HG02678 (cell line): ENCODE data around the gene CNTLN.
"Not testable (repeated sequence)": the region's sequence is repeated elsewhere in the genome, so short reads cannot be mapped to it uniquely, and the experiment has no call there.

Experiments used
- ATAC-seq: cut with Tn5 transposase; IDR thresholded peaks from one replicate; pipeline ENCODE4 v1.9.1; 2021; ENCODE audit warnings: mild to moderate bottlenecking, moderate library complexity; ENCODE audit not compliant: unreplicated experiment

The CNTLN gene

DNA sequence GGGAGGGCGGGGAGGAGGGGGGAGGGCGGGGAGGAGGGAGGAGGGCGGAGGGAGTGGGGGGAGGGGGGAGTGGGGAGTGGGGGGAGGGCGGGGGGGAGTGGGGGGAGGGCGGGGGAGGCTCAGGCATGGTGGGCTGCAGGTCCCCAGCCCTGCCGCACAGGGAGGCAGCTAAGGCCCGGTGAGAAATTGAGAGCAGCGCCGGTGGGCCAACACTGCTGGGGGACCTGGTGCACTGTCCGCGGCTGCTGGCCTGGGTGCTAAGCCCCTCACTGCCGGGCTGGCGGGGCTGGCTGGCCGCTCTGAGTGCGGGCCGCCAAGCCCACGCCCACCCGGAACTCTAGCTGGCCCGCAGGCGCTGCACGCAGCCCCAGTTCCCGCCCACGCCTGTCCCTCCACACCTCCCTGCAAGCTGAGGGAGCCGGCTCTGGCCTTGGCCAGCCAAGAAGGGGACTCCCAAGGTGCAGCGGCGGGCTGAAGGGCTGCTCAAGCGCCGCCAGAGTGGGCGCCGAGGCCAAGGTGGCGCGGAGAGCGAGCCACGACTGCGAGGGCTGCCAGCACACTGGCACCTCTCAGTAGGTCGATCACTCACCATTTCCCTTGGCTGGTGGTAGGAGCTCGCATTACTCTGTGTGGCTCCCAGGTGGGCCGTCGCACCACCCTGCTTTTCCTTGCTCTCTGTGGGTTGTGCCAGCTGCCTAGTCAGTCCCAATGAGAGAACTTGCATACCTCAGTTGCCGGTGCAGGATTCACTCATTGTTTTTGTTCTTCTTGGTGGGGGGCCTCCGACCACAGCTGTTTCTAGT is 160.2 kb downstream of the CNTLN start:
- ATAC-seq, result no peak

DNA sequence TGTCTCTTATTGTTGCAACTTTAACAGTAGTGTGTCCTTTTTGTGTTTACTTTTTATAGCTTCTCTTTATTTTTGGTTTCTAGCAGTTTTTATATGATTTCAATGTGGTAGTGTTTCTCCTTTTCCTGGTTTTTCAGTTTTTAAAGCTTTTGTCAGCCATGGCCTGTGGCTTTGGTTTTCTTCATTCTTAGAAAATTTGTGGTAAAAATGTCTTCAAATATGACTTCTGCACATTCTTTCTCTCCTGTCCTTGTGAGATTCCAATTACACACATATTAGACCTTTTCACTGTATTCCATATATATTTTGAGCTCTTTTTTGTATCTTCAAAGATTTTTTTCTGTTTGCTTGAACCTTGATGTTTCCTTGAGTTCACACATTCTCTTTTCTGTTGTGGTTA is 180.5 kb downstream of the CNTLN start:
- no peak for ATAC-seq

DNA sequence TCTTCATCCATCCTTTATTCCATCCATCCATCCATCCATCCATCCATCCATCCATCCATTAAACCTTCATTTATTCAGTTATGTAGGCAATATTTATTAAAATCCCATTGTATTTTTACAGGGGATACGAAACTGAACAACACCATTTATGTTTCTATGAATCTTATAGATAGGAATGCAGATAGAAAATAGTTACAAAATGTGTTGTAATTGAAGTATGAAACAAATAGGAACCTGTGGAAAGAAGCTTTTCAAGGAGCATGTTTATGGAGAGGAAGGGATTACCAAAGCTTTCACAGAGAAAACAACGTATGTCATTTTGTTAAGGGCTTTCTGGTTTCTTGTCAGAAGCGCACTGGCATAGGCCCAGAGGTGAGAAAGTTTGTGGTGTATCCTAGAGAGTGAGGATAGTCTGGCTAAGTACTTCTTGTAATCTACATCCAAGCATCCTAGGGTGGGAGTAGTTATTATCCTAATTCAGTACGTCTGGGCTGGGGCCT is 184.0 kb downstream of the CNTLN start:
- no peak for ATAC-seq

DNA sequence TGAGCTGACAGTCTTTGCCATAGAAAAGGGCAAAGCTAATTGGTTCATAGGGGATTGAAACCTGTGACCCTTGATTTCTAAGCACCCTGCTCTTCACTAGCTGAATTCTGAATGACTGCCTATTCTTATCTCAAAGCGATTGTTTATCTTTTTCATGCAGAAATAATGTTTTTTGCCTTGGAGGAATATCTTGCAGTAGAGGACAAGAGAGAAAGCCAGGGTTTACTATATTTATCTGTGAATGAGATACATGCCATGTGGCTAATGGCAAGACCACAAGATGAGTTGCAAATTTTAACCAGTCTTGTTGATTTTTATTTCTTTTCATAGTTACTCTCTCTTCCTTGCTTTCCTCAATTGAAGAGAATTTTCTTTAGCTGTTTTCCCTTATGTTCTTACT is 185.0 kb downstream of the CNTLN start:
- no peak for ATAC-seq

DNA sequence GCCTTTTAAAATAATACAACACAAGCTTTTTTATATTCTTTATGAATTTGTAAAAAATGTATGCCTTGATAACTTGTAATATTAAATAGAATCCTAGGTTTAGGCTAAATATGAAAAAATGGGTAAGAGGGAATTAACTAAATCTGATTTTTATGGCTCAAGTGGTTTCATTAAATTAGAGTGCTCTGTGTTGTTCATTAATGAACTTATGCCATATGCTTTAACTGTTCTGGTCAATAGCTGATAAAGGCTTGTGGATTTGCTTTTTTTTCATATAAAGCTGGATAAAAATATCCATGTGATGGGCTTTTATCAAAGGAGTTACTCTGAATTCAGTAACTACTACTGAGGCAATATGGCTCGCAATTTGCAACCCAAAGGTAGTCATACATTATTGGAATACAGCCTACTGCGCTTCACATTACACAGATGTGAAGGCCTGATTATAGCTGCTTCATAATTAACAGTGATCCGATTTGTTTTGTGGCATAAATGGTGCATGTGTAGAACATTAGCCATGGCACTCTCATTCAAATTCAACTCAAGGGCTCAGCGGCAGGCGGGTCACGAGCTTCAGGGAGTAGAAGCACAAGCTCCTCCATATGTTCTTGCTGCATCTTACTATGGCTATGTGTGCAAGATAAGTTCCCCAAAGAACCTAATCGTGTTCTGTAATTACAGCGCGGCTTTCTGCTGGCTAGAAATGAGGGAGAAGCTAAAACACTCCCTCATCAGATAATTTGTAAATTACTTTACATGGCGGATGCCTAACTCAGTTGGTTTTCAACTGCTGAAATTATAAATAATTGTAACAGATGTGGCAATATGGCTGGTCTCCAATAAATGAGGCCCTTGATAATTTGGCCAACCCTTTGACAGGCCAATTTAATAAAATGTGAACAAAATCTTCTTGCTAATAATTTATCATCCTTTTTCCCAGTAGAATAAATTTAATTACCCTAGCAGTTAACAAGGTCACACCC is 188.3 kb downstream of the CNTLN start:
- ATAC-seq, result no peak

DNA sequence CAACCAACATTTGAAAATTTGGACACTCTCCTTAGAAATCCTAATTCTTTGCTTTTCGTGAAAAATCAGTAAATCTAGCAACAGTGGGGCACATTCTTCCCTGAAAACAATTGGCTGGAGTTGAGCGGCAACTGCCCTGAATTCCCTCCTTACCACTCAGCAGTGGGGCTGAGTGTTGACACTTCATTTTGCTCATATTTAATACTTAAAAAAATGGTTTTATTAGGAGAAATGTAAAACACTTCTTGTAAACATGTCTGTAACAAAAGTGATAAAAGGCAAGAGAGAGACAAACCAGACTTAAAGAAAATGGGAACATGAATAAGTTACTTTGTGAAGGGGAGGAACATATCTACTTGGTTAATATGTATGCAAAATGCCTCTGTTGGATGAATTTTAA is 193.5 kb downstream of the CNTLN start:
- ATAC-seq, result no peak

DNA sequence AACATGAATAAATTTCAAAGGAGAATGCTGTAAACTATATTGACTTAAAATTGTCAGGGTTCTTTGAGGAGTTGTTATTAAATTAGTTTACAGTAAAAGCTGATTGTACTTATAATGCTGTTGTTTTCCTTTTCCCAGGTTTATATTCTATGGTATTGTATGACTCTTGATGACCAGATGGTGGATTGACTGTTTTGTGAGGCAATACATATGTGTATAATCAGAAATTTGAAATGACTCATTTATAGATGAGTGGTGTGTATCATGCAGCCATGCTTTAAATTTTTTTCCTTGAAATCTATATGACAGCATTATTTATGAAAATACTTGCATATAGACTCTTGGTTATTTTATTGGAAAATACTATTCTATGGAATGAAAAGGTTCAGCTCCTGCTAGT is 195.3 kb downstream of the CNTLN start:
- no peak for ATAC-seq

DNA sequence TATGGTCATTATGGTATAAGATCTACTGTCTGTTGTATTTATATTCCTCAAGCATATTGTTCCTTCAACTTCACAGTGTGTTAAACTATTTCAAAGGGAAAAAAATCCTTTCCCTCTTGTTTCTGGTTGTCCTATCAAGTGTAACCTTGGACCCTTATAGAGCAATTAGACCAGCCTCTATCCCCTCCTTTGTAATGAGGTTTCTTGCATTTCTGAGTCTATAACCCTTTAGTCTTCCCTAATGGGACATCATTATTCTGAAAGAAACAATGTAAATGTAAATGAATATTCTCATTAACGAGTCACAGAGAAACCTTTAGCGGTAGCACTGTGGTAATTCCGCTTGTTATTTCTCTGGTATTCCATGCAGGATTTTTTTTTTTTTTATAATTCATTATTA is 197.3 kb downstream of the CNTLN start:
- ATAC-seq, result no peak

DNA sequence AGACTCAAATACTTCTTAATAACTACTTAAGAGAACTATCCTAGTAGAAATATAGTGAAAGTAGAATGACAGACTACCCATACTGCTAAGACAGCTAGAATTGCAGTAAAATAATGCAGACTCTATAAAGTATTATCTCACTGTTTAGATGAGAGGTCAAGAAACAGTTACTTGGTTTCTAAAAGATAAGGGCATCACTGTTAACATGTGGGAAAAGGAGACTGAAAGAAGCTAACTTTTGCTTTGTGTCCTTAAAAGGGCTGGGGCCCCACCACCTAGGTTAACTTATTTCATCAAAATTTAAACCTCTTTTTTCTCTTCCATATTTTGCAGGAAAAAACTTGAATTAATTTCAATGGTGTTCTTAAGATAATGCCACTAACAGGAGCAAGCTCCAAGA is 204.3 kb downstream of the CNTLN start:
- no peak for ATAC-seq

DNA sequence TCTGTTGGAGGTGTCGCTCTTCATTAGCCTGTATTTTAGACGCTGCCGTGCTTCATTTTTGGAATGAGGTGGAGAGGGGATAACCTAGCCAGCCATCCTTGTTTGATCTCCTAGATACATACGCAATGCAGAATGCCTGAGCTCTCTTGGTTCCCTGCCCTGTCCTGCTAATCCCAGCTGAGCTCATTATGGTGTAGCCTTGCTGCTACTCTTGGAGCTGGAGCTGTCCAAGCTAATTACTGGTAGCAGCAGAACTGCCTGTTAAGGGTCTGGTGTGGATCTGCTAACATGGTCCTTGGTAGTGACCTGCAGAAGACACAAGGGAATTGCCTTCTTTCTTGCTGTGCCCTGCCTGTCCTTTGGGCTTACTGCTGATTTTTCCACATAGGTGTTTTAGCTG is 207.9 kb downstream of the CNTLN start:
- ATAC-seq, result no peak

DNA sequence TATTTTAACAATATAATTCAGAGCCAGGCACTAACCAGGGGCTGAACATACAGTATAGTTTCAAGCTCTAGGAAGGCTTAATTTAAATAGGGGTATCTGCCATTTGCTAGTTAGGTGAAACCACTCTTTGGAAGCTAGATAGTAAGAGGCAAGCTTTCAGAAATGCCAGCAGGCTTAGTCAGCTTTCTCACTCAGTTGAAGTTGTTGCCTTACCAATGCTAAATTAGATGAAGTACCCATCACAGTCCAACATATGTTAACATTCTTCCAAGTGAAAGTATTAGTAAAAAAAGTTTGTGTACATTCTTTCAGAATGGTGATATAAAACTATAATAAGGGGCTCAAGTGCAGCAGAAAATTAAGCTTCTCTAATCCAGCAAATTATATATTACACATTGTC is 215.0 kb downstream of the CNTLN start:
- no peak for ATAC-seq

DNA sequence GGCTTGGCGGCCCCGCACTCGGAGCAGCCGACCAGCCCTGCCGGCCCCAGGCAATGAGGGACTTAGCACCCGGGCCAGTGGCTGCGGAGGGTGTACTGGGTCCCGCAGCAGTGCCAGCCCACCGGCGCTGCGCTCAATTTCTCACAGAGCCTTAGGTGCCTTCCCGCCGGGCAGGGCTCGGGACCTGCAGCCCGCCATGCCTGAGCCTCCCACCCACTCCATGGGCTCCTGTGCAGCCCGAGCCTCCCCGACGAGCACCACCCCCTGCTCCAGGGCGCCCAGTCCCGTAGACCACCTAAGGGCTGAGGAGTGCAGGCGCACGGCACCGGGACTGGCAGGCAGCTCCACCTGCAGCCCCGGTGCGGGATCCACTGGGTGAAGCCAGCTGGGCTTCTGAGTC is 219.2 kb downstream of the CNTLN start:
- not testable (repeated sequence) for ATAC-seq

DNA sequence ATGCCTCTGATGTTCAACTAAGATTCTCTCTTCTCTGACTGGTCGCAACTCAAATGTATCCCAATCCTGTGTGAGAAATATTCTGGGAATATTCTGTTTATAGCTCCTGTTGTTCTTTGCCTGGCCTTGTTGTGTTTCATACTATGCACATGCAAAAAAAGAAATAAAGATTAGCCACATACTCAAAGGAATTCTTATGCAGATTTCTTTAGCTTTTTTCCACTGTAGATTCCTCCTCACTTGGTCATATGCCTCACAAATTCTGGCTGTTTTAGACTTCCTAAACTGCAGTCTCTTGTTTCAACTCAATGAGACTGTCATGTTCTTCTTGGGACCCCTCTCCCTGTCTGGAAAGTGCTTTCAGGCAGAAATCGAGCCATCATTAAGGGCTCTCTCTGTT is 226.5 kb downstream of the CNTLN start:
- ATAC-seq, result no peak

DNA sequence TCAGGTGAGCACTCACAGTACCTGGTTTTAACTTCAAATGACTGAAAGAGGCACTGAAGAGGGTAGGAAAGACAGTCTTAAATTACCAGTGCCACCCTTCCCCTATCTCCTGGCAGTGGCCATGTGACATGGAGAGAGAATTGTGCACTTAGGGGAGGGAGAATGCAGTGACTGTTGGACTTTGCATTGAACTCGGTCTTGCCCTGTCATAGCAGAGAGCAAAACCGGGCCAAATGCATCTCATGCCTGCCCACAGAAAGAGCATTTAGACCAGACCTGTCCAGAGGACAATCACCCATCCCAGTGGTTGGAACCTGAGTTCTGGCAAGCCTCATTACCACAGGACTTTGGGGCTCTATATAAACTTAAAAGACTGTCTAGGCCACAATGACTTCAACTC is 232.2 kb downstream of the CNTLN start:
- no peak for ATAC-seq

DNA sequence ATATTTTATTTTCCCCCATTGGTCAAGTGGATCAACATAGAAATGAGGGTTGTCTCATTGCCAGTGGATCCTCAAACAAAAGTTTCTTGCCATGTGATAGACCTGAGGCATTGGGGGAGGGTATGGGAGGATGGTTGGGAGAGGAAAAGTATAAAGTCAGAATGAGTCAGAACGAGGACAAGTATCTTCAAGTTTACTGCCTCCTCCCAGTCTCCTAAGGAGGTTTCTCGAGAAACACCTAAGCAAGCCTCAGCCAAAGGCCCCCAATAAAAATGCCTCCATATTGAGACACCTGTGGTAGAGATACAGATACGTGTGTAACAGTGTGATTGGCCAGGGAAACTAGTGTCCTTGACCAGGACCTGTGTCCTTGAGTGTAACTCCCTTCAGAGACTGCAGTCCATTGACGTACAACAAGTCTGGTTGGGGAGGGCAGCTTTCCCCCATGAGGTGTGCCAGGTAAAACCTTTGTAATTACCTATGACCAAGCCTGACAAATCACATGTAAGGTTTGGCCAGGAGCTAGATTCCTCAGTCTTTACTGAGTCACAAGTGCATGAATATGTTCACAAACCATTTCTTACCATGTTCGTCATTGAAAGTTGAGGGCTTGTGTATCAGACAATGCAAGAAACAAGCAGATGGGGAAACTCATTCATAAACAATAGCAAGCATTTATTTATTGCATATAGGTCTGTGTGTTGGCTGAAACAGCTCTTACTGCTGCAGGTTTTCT is 245.5 kb downstream of the CNTLN start:
- no peak for ATAC-seq

DNA sequence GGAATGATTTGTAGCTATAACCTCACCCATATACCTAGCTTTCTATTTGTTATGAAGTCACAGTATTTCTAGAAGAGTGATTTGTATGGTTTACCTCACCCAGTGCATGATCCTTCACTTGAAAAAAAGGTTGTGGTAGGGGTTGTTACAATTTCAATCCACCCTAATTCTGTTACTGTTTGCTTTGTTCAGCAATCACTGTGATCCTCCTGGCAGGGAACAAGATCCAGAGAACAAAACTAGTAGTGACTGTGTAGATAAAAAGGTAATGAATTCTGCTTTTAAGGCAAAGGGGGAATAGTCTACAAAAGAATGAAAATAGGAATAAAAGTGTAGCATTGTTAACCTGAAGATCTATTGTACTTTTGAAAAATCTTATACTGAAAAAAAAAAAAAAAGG is 252.7 kb downstream of the CNTLN start:
- ATAC-seq, result no peak

DNA sequence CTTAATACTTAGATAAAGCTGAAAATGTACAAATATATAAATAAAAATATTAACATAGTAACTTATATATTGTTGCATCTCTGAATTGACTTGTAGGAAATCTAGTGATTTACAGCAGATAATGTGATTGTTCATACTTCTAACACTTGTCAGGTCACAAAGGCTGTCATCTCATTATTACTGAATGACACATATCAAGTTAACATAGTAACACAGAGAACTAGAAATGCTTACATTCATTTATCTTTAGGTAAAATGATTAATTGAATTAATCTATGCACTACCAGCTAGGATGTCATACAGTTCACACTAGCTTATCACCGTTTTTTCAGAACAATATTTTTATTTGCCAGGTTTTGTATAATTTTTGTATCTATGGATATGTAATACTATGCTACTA is 254.2 kb downstream of the CNTLN start:
- ATAC-seq, result no peak

DNA sequence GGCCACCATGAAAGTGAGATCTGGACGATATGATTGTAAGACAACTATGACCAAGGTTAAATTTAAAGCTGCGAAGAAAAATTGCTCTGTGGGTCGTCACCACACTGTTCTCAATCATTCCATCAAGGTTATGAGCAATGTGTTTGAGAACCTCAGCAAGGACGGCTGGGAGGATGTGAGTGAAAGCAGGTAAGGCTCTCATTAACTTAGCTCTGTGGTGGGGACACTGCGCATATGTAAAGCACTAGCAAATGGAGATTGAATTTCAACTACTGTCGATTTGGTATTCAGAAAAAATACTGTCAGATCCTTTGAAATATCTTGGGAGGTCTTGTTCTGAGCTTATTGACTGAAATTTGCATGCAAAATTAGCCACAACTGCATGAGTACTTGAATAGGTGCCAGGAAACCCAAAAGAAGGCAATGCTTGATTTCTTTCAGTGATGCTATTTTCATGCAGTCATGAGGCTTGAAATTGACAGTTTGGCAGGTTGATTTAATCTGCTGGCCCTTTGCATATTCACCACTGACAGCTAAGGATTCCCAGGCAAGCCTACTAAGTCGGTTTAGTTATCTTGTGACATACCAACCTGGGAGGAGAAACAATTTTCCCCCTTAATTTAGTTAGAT is 260.2 kb downstream of the CNTLN start:
- no peak for ATAC-seq

DNA sequence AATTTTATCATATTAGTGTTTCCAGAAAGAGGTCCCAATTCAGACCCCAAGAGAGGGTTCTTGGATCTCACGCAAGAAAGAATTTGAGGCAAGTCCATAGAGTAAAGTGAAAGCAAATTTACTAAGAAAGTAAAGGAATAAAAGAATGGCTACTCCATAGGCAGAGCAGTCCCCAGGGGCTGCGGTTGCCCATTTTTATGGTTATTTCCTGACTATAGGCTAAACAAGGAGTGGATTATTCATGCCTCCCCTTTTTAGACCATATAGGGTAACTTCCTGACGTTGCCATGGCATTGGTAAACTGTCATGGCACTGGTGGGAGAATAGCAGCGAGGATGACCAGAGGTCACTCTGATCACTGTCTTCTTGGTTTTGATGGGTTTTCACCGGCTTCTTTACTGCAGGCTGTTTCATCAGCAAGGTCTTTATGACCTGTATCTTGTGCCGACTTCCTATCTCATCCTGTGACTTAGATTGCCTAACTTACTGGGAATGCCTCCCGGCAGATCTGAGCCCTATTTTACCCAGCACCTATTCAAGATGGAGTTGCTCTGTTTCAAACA is 262.4 kb downstream of the CNTLN start:
- ATAC-seq, result not testable (repeated sequence)

DNA sequence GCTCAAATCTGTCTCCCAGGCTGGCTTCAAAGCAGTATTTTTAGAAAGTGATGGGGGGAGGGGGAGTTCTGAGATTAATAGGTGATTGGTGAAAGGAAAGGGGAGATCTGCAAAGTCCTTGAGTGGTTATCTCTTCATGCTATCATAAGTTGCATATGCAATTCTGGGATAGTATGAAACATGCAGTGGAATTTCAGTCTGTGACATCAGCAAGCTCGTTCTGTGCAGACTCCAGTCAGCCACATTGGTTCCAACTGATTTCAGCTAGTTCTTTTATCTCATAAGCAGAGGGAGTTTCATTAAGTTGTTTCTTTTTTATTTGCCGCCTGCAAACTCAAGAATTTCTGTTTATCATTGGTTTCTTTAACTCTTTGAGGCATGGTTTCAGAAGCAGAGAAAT is 263.5 kb downstream of the CNTLN start:
- ATAC-seq, result no peak
